Cardiac fibroblast (primary cell): Measurements from ENCODE around the gene SMTN.

ENCODE experiments used
- DNase-seq, 2 donors: peaks; one replicate each; pipeline versions ENCODE4 v3.0.0 to v3.0.0-alpha.2; 2010; ENCODE audit warnings: low read depth in 2 of 2
- H3K4me3 ChIP-seq, 2 donors: replicated peaks in 1 of 2; 1 replicate in 1 of 2; 2 replicates in 1 of 2; pipeline ENCODE4 v1.5.1; 2011; ENCODE audit warnings: low read depth in 2 of 2, low read length in 2 of 2, mild to moderate bottlenecking in 2 of 2, moderate library complexity in 1 of 2
- TF ChIP-seq, protein P1 (sequence below): IDR thresholded peaks from one replicate; pipeline ENCODE4 v1.5.1; 2011; ENCODE audit warnings: low read depth, mild to moderate bottlenecking, low read length, inconsistent platforms

The SMTN gene

GRCh38 chr22:31091106-31091975 is 10.2 kb downstream of the SMTN start:
- no peak overlapping the region for H3K4me3 ChIP-seq
- TF ChIP-seq, protein P1, sequence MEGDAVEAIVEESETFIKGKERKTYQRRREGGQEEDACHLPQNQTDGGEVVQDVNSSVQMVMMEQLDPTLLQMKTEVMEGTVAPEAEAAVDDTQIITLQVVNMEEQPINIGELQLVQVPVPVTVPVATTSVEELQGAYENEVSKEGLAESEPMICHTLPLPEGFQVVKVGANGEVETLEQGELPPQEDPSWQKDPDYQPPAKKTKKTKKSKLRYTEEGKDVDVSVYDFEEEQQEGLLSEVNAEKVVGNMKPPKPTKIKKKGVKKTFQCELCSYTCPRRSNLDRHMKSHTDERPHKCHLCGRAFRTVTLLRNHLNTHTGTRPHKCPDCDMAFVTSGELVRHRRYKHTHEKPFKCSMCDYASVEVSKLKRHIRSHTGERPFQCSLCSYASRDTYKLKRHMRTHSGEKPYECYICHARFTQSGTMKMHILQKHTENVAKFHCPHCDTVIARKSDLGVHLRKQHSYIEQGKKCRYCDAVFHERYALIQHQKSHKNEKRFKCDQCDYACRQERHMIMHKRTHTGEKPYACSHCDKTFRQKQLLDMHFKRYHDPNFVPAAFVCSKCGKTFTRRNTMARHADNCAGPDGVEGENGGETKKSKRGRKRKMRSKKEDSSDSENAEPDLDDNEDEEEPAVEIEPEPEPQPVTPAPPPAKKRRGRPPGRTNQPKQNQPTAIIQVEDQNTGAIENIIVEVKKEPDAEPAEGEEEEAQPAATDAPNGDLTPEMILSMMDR = no peak
- DNase-seq = no peak

DNA sequence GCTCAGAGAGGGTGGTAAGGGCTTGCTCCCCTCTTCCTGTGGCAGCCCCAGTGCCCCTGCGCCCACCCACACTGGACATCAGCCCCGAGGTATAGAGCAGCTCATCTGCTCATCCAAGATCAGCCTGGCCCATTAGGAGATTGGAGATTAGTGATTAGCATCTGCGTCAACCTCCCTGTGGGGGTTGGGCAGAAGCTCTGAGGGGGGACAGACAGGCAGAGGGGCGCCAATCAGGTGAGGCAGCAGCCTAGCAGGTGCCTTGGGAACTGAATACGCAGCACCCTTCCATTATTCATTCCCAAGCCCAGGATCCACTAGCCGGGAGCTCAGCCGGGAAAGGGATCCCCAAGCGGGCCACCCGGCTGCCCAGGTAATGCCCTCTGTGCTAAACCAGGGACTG is 11.0 kb downstream of the SMTN start:
- DNase-seq = no peak
- TF ChIP-seq, protein P1 = no peak
- no peak overlapping the region for H3K4me3 ChIP-seq

GRCh38 chr22:31093086-31093850 is 12.2 kb downstream of the SMTN start:
- H3K4me3 ChIP-seq = no peak overlapping the region
- TF ChIP-seq, protein P1 = no peak
- DNase-seq = no peak

DNA sequence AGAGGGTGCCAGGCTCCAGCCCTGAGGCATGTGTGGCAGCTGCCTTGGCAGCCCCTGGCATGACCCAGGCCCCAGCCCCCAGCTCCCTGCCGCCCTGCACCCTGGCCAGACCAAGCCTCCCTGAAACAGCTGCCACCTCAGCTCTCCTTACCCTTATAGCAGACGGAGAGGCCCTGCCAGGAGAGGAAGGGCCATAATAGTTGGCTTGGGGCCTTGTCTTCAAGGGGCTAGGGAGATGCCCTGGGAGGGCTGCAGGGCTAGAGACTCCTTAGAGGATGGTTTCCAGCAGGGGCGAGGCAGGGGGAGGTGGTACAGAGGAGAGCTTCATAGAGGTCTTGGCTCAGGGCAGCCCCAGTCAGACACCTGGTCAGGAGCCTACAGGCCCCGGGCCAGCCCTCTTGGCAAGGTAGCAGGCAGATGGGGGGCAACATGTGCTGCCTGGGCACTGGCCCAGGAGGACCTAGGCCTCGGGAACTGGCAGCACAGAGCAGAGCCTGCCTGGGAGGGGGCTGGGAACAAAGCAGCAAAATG is 13.0 kb downstream of the SMTN start:
- TF ChIP-seq, protein P1 = no peak
- DNase-seq = no peak
- H3K4me3 ChIP-seq = no peak overlapping the region

- DNase-seq = no peak
- no peak overlapping the region for H3K4me3 ChIP-seq
- TF ChIP-seq, protein P1 = no peak
Measured at GRCh38 chr22:31094741-31095140, 13.6 kb downstream of the SMTN start.

DNA sequence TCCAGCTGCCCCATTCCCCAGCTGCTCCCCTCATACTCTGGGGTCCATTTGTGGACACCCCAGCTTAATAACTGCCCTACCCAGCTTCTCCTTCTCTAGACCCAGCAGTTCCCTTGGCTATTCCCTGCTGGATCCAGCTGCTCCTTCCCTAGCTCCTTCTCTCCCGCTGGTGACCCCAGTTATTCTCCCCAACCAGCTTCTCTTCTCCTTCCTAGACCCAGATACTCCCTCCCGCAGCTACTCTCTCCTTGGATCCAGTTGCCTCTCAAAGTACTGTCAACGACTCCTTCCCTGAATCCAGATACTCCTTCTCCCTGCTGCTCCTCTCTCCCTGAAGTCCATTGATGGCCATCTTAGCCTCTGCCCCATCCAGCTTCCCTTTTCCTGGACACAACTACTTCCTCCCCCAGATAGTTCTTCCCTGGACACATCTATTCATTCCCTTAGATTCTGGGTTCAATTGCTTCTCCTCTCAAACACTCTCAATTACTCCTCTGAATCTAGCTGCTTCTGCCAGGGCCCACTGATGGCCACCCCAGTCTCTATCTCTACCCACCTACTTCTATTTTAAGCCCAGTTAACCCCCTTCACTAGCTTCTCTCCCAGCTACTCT is 14.6 kb downstream of the SMTN start:
- no peak for DNase-seq
- no peak overlapping the region for H3K4me3 ChIP-seq
- TF ChIP-seq, protein P1 = no peak
